ENCODE results near the gene DNM3.

Gene DNM3

DNA sequence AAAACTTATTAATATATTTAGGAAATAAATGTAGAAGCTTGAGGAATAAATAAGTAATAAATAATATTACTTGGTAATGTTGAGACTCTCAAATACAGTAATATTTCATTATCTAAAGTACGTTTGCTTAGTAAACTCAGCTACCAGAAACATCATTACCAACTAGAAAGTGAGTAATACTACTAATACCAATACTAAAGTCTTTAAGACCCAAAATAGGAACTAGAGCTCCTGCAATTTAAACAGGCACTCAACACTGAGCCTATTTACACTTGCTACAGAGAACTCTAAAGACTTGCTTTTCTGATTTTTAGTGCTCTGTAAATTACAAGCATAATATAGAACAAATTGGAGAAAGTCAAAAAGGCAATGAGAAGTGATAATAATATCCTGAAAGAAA, 565.7 kb downstream of the DNM3 start:
- Histone ChIP-seq H3F3A (ENCODE audit: insufficient read depth, low read length) (no peaks in the 10 kb centered on the region), H3K9me3 (replicated peaks; ENCODE audit: insufficient read depth, low read length) (no peaks in the 10 kb centered on the region), H3K79me2 (ENCODE audit: low read length) (no peaks in the 10 kb centered on the region), H2AFZ (ENCODE audit: low read length) (no peak overlapping the region), H4K20me1 (ENCODE audit: insufficient read depth, low read length) (no peaks in the 10 kb centered on the region), H3K27ac (ENCODE audit: low read length) (no peak overlapping the region), H3K4me1 (ENCODE audit: low read length) (no peaks in the 10 kb centered on the region), H3K4me3 (ENCODE audit: low read length) (no peak overlapping the region), H3K9ac (ENCODE audit: low read length) (no peak overlapping the region), H3K27me3 (replicated peaks; ENCODE audit: insufficient read depth, low read length) (no peaks in the 10 kb centered on the region), H3K9me2 (replicated peaks; ENCODE audit: insufficient read depth, low read length) (no peaks in the 10 kb centered on the region), H3K4me2 (ENCODE audit: low read depth, low read length) (no peak overlapping the region), H3K36me3 (replicated peaks; ENCODE audit: insufficient read depth, low read length) (no peaks in the 10 kb centered on the region)
- DNase-seq = no peak
- TF ChIP-seq, protein P1, sequence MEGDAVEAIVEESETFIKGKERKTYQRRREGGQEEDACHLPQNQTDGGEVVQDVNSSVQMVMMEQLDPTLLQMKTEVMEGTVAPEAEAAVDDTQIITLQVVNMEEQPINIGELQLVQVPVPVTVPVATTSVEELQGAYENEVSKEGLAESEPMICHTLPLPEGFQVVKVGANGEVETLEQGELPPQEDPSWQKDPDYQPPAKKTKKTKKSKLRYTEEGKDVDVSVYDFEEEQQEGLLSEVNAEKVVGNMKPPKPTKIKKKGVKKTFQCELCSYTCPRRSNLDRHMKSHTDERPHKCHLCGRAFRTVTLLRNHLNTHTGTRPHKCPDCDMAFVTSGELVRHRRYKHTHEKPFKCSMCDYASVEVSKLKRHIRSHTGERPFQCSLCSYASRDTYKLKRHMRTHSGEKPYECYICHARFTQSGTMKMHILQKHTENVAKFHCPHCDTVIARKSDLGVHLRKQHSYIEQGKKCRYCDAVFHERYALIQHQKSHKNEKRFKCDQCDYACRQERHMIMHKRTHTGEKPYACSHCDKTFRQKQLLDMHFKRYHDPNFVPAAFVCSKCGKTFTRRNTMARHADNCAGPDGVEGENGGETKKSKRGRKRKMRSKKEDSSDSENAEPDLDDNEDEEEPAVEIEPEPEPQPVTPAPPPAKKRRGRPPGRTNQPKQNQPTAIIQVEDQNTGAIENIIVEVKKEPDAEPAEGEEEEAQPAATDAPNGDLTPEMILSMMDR (IDR thresholded peaks at IDR 0.05; ENCODE audit: low read length) = no peak
- no peak for TF ChIP-seq EZH2phosphoT487 (IDR thresholded peaks at IDR 0.05; ENCODE audit: low read length)
- no peak for TF ChIP-seq EZH2 (optimal IDR thresholded peaks at IDR 0.05; ENCODE audit: low read depth, low read length)

- Histone ChIP-seq H3K9me3 (replicated peaks; ENCODE audit: insufficient read depth, low read length) (no peaks in the 10 kb centered on the region), H3K79me2 (ENCODE audit: low read length) (no peaks in the 10 kb centered on the region), H3K9ac (ENCODE audit: low read length) (no peak overlapping the region), H3F3A (ENCODE audit: insufficient read depth, low read length) (no peaks in the 10 kb centered on the region), H3K4me3 (ENCODE audit: low read length) (no peak overlapping the region), H3K27ac (ENCODE audit: low read length) (no peak overlapping the region), H3K4me1 (ENCODE audit: low read length) (no peaks in the 10 kb centered on the region), H3K27me3 (replicated peaks; ENCODE audit: insufficient read depth, low read length) (no peaks in the 10 kb centered on the region), H4K20me1 (ENCODE audit: insufficient read depth, low read length) (no peaks in the 10 kb centered on the region), H3K9me2 (replicated peaks; ENCODE audit: insufficient read depth, low read length) (no peaks in the 10 kb centered on the region), H2AFZ (ENCODE audit: low read length) (no peak overlapping the region), H3K4me2 (ENCODE audit: low read depth, low read length) (no peak overlapping the region), H3K36me3 (replicated peaks; ENCODE audit: insufficient read depth, low read length) (no peaks in the 10 kb centered on the region)
- TF ChIP-seq EZH2phosphoT487 (IDR thresholded peaks at IDR 0.05; ENCODE audit: low read length) (no peak), EZH2 (optimal IDR thresholded peaks at IDR 0.05; ENCODE audit: low read depth, low read length) (no peak)
- TF ChIP-seq, protein P1 (IDR thresholded peaks at IDR 0.05; ENCODE audit: low read length) = no peak
- DNase-seq = no peak
Observed at GRCh38 chr1:172408958-172409357, 567.7 kb downstream of the DNM3 start.

GRCh38 chr1:172410027-172410426, 568.7 kb downstream of the DNM3 start:
- no peaks in the 10 kb centered on the region for H3F3A ChIP-seq (ENCODE audit: insufficient read depth, low read length)
- H3K4me1 ChIP-seq (ENCODE audit: low read length) = no peaks in the 10 kb centered on the region
- H3K36me3 ChIP-seq (replicated peaks; ENCODE audit: insufficient read depth, low read length) = no peaks in the 10 kb centered on the region
- DNase-seq = no peak
- H3K27ac ChIP-seq (ENCODE audit: low read length) = no peak overlapping the region
- no peaks in the 10 kb centered on the region for H3K9me3 ChIP-seq (replicated peaks; ENCODE audit: insufficient read depth, low read length)
- H3K4me2 ChIP-seq (ENCODE audit: low read depth, low read length) = no peak overlapping the region
- no peak overlapping the region for H3K4me3 ChIP-seq (ENCODE audit: low read length)
- no peaks in the 10 kb centered on the region for H4K20me1 ChIP-seq (ENCODE audit: insufficient read depth, low read length)
- TF ChIP-seq EZH2phosphoT487 (IDR thresholded peaks at IDR 0.05; ENCODE audit: low read length) (no peak), EZH2 (optimal IDR thresholded peaks at IDR 0.05; ENCODE audit: low read depth, low read length) (no peak)
- TF ChIP-seq, protein P1 (IDR thresholded peaks at IDR 0.05; ENCODE audit: low read length) = no peak
- H3K9ac ChIP-seq (ENCODE audit: low read length) = no peak overlapping the region
- H3K79me2 ChIP-seq (ENCODE audit: low read length) = no peaks in the 10 kb centered on the region
- H3K9me2 ChIP-seq (replicated peaks; ENCODE audit: insufficient read depth, low read length) = no peaks in the 10 kb centered on the region
- H3K27me3 ChIP-seq (replicated peaks; ENCODE audit: insufficient read depth, low read length) = no peaks in the 10 kb centered on the region
- H2AFZ ChIP-seq (ENCODE audit: low read length) = no peak overlapping the region
